ENCODE results near the gene CASZ1. TPM values are rescaled to one million over a fixed set of nuclear protein-coding genes. Genes with fewer than 3 reads are reported as not detected.

Gene CASZ1
- total RNA-seq, 3 donors from 2014 or later (not counting 1 experiment from before 2014, with no cell fraction given), result 55.9 to 83.0 (median 70.6) TPM

DNA sequence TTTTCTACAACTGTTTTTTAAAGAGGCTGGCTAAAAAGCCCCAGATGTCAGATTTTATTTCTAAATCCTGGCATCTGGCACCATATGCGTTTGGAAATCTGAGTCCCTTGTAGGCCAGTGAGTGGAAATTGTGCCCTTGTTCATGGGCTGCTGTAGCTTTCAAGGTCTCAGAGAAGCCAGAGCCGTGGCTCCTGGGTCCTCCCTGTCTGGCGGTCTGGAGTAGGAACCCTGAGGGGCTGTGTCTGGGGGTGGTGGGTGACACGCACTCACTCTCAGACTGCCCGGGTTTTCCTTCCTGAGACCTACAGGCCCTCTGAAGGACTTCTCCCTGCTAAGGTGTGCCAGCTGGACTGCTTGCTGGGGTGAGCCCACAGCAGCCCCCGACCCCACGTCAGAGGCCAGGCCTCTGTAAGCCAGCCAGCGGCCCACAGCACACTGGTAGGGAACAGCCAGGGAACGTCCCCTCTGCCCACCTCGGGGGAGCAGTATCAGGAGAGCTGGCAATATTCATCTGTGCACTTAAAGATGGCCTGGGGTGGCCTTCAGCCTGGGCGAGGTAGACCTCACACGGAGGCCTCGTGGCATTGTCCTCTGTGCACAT is 170.2 kb downstream of the CASZ1 start:
- H3K36me3 Mint-ChIP-seq, result no peaks in the 10 kb centered on the region
- intact Hi-C loops (cut with micrococcal nuclease), result no loop called here
- no peak overlapping the region for H3K4me3 Mint-ChIP-seq
- H3K36me3 ChIP-seq (ENCODE audit: control insufficient read depth, insufficient read depth, low read length), result peaks cover 12% of the 10 kb centered on the region
- H3K4me3 ChIP-seq (ENCODE audit: low read length), result no peak overlapping the region
- no peaks in the 10 kb centered on the region for H3K9me3 ChIP-seq (ENCODE audit: control insufficient read depth, insufficient read depth, low read length)
- no peaks in the 10 kb centered on the region for H3K27me3 ChIP-seq (ENCODE audit: control insufficient read depth, insufficient read depth, low read length)
- no peaks in the 10 kb centered on the region for H3K4me1 ChIP-seq (ENCODE audit: control insufficient read depth, insufficient read depth, low read length)
- no peak for ATAC-seq
- no peaks in the 10 kb centered on the region for H3K9me3 Mint-ChIP-seq
- no peaks in the 10 kb centered on the region for H3K27me3 Mint-ChIP-seq (ENCODE audit: low read depth in 2 of 2)
- TF ChIP-seq CTCF (IDR thresholded peaks at IDR 0.05), result no peak
- DNase-seq, result no peak
- H3K27ac ChIP-seq (ENCODE audit: low read length), result no peak overlapping the region
- H3K4me1 Mint-ChIP-seq, result no peaks in the 10 kb centered on the region
- H3K27ac Mint-ChIP-seq, result no peak overlapping the region
- WGBS (ENCODE audit: insufficient coverage), result 96% methylated on average over 13 of the region's 13 CpGs

DNA sequence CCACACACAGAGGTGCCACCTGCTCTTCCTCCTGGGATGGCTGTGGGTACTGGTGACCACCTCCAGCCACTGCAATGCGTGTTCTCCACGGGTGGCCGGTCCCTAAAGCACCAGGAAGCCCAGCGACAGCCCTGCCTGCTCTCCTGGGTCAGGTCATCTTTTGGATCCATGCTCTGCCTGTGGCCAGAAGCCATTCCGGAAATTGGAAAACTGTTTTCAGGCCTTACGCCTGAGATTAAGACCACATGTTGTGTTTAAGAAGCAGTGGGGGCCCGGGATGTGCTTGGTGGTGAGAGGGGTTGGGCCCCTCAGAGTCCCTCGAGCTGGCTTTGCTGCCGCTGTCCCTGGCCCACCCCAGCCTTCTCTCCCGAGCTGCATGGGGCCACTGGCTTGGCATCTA is 170.9 kb downstream of the CASZ1 start:
- no peak for ATAC-seq
- H3K4me3 ChIP-seq (ENCODE audit: low read length), result no peak overlapping the region
- Mint-ChIP-seq H3K4me1 (no peaks in the 10 kb centered on the region), H3K36me3 (no peaks in the 10 kb centered on the region), H3K4me3 (no peak overlapping the region), H3K9me3 (no peaks in the 10 kb centered on the region), H3K27ac (no peak overlapping the region), H3K27me3 (ENCODE audit: low read depth in 2 of 2) (no peaks in the 10 kb centered on the region)
- no peaks in the 10 kb centered on the region for H3K9me3 ChIP-seq (ENCODE audit: control insufficient read depth, insufficient read depth, low read length)
- no peak for TF ChIP-seq CTCF (IDR thresholded peaks at IDR 0.05)
- no peaks in the 10 kb centered on the region for H3K27me3 ChIP-seq (ENCODE audit: control insufficient read depth, insufficient read depth, low read length)
- WGBS (ENCODE audit: insufficient coverage), result 94% methylated on average over 10 of the region's 10 CpGs
- no peak overlapping the region for H3K27ac ChIP-seq (ENCODE audit: low read length)
- intact Hi-C loops (cut with micrococcal nuclease), result no loop called here
- DNase-seq, result no peak
- H3K36me3 ChIP-seq (ENCODE audit: control insufficient read depth, insufficient read depth, low read length), result peaks cover 12% of the 10 kb centered on the region
- no peaks in the 10 kb centered on the region for H3K4me1 ChIP-seq (ENCODE audit: control insufficient read depth, insufficient read depth, low read length)

DNA sequence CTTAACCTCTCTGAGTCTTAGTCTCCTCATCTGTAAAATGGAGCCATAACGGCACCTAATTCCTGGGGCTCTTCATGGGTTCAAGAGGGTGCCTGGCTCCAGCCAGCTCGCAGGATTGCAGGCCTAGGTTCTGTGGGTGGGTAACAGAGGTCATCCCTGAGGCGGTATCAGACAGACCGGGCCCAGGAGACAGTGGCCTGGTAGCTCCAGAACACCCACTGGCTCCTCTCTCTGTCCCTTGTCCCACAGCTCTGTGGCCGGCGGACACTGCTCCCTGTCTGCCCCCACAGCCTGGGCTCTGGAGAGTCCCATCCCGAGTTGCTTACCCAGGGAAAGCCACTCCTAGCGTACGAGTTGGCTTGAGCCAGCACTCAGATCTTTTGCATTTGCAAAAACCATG is 171.4 kb downstream of the CASZ1 start:
- Histone ChIP-seq H3K27me3 (ENCODE audit: control insufficient read depth, insufficient read depth, low read length) (no peaks in the 10 kb centered on the region), H3K27ac (ENCODE audit: low read length) (no peak overlapping the region), H3K4me3 (ENCODE audit: low read length) (no peak overlapping the region), H3K4me1 (ENCODE audit: control insufficient read depth, insufficient read depth, low read length) (no peaks in the 10 kb centered on the region), H3K36me3 (ENCODE audit: control insufficient read depth, insufficient read depth, low read length) (peaks cover 12% of the 10 kb centered on the region), H3K9me3 (ENCODE audit: control insufficient read depth, insufficient read depth, low read length) (no peaks in the 10 kb centered on the region)
- DNase-seq (no peak), ATAC-seq (no peak)
- no peaks in the 10 kb centered on the region for H3K27me3 Mint-ChIP-seq (ENCODE audit: low read depth in 2 of 2)
- H3K4me1 Mint-ChIP-seq, result no peaks in the 10 kb centered on the region
- H3K9me3 Mint-ChIP-seq, result no peaks in the 10 kb centered on the region
- no peaks in the 10 kb centered on the region for H3K36me3 Mint-ChIP-seq
- intact Hi-C loops (cut with micrococcal nuclease), result no loop called here
- no peak overlapping the region for H3K27ac Mint-ChIP-seq
- WGBS (ENCODE audit: insufficient coverage), result 96% methylated on average over 9 of the region's 9 CpGs
- no peak for TF ChIP-seq CTCF (IDR thresholded peaks at IDR 0.05)
- H3K4me3 Mint-ChIP-seq, result no peak overlapping the region
